H1 (cell line): ENCODE results near the gene CIBAR2. TPM values are rescaled to one million over a fixed set of nuclear protein-coding genes. Genes with fewer than 3 reads are reported as not detected.

ENCODE experiments used
- CTCF ChIA-PET: fragments of 300-600 bp; sonication (Branson Sonifier 250); formaldehyde crosslinking; loops from one replicate; lab custom pipeline; 2021; ENCODE audit not compliant: partially characterized antibody; lab: Charles Lee
- POLR2A ChIA-PET: fragments of 300-600 bp; sonication (Branson Sonifier 250); formaldehyde crosslinking; loops from one replicate; lab custom pipeline; 2021; ENCODE audit warnings: inconsistent platforms; ENCODE audit not compliant: partially characterized antibody; lab: Charles Lee
- DNase-seq, 2 experiments: peaks; one replicate each; pipeline versions ENCODE4 v3.0.0 to v3.0.0-alpha.2; 2010 to 2022; ENCODE audit warnings: low spot score in 2 of 2, low read depth in 1 of 2, mixed read lengths in 1 of 2
- FAIRE-seq: peaks from 2 replicates; lab custom pipeline; 2011; peaks lifted over from hg19 to GRCh38; lab: Jason Lieb, UNC
- H2AFZ ChIP-seq: 2 replicates; pipeline ENCODE4 v1.8.1; 2012; ENCODE audit warnings: low read length, inconsistent platforms
- H2AK5ac ChIP-seq: 2 replicates; pipeline ENCODE4 v1.6.1; 2013; ENCODE audit warnings: low read depth, low read length
- H2BK120ac ChIP-seq: replicated peaks from 2 replicates; pipeline ENCODE3; 2013; ENCODE audit warnings: low read depth, low read length, inconsistent platforms
- H2BK12ac ChIP-seq: 2 replicates; pipeline ENCODE4 v1.6.1; 2013; ENCODE audit warnings: low read depth, low read length
- H2BK15ac ChIP-seq: 2 replicates; pipeline ENCODE4 v1.6.1; 2013; ENCODE audit warnings: low read length
- H2BK20ac ChIP-seq: 2 replicates; pipeline ENCODE4 v1.6.1; 2013; ENCODE audit warnings: low read length
- H2BK5ac ChIP-seq: 2 replicates; pipeline ENCODE4 v1.6.1; 2013; ENCODE audit warnings: low read depth, low read length
- H3K14ac ChIP-seq: 2 replicates; pipeline ENCODE4 v1.6.1; 2013; ENCODE audit warnings: inconsistent platforms; ENCODE audit not compliant: insufficient read length
- H3K18ac ChIP-seq: 2 replicates; pipeline ENCODE4 v1.6.1; 2013; ENCODE audit warnings: low read length; ENCODE audit errors: extremely low read depth
- H3K23ac ChIP-seq: 2 replicates; pipeline ENCODE4 v1.6.1; 2013; ENCODE audit warnings: inconsistent platforms; ENCODE audit not compliant: insufficient read length
- H3K23me2 ChIP-seq: 2 replicates; pipeline ENCODE4 v1.6.1; 2013; ENCODE audit warnings: low read depth, low read length
- H3K27ac ChIP-seq: 2 replicates; pipeline ENCODE4 v1.6.1; 2011; ENCODE audit warnings: low read depth, low read length, inconsistent platforms
- H3K27me3 ChIP-seq, 4 experiments: replicated peaks in 1 of 4; 1 replicate in 1 of 4; 2 replicates in 3 of 4; pipeline versions ENCODE4 v1.6.1 to v1.8.1; 2011 to 2013; ENCODE audit warnings: low read length in 3 of 4, mild to moderate bottlenecking in 3 of 4, inconsistent platforms in 2 of 4, mixed read lengths in 2 of 4, moderate library complexity in 1 of 4; ENCODE audit not compliant: control insufficient read depth in 3 of 4, insufficient read depth in 3 of 4; ENCODE audit errors: extremely low read depth in 1 of 4
- H3K36me3 ChIP-seq, 4 experiments: 2 replicates each; pipeline versions ENCODE4 v1.6.1 to v1.8.1; 2011 to 2013; ENCODE audit warnings: mild to moderate bottlenecking in 4 of 4, low read length in 3 of 4, moderate library complexity in 2 of 4, control low read depth in 1 of 4, inconsistent platforms in 1 of 4; ENCODE audit not compliant: insufficient read depth in 4 of 4, control insufficient read depth in 2 of 4
- H3K4ac ChIP-seq: replicated peaks from 2 replicates; pipeline ENCODE3; 2013; ENCODE audit warnings: low read length, low read depth, mixed read lengths, inconsistent platforms; ENCODE audit not compliant: insufficient read length
- H3K4me1 ChIP-seq, 4 experiments: replicated peaks in 1 of 4; 1 replicate in 1 of 4; 2 replicates in 3 of 4; pipeline versions ENCODE4 v1.6.1 to v1.8.1; 2011 to 2013; ENCODE audit warnings: low read length in 3 of 4, inconsistent platforms in 2 of 4, mixed read lengths in 1 of 4; ENCODE audit not compliant: insufficient read depth in 4 of 4, control insufficient read depth in 3 of 4
- H3K4me2 ChIP-seq, 2 experiments: 2 replicates each; pipeline versions ENCODE4 v1.6.1 to v1.8.1; 2011 to 2013; ENCODE audit warnings: low read depth in 2 of 2, low read length in 2 of 2, control low read depth in 1 of 2, inconsistent platforms in 1 of 2, mild to moderate bottlenecking in 1 of 2; ENCODE audit not compliant: insufficient read depth in 1 of 2
- H3K4me3 ChIP-seq, 4 experiments: fragments of 200-600, 300-600 bp in 1 of 4; sonication (generic), shearing (Covaris generic), sonication (Bioruptor Twin) in 1 of 4; 2 replicates each; pipeline versions ENCODE4 v1.5.1 to v1.8.1; 2011 to 2016; ENCODE audit warnings: low read length in 4 of 4, low read depth in 3 of 4, control low read depth in 2 of 4, inconsistent platforms in 2 of 4, mild to moderate bottlenecking in 2 of 4, mixed read lengths in 1 of 4, moderate library complexity in 1 of 4; ENCODE audit not compliant: insufficient read depth in 2 of 4; ENCODE audit errors: extremely low read depth in 1 of 4
- H3K56ac ChIP-seq: replicated peaks from 2 replicates; pipeline ENCODE3; 2013; ENCODE audit warnings: low read depth, mild to moderate bottlenecking, mixed read lengths, low read length, inconsistent platforms; ENCODE audit not compliant: insufficient read length
- H3K79me1 ChIP-seq: 2 replicates; pipeline ENCODE4 v1.6.1; 2013; ENCODE audit warnings: low read depth, low read length, control low read depth
- H3K79me2 ChIP-seq, 2 experiments: 2 replicates each; pipeline versions ENCODE4 v1.6.1 to v1.8.1; 2012 to 2013; ENCODE audit warnings: low read length in 2 of 2, mild to moderate bottlenecking in 2 of 2, inconsistent platforms in 1 of 2; ENCODE audit not compliant: insufficient read depth in 2 of 2, control insufficient read depth in 1 of 2
- H3K9ac ChIP-seq, 4 experiments: replicated peaks in 1 of 4; 1 replicate in 1 of 4; 2 replicates in 3 of 4; pipeline versions ENCODE4 v1.6.1 to v1.8.1; 2011 to 2013; ENCODE audit warnings: low read depth in 3 of 4, low read length in 3 of 4, control low read depth in 2 of 4, mild to moderate bottlenecking in 2 of 4, moderate library complexity in 2 of 4, inconsistent platforms in 1 of 4; ENCODE audit errors: extremely low read depth in 1 of 4
- H3K9me3 ChIP-seq, 2 experiments: 2 replicates each; pipeline versions ENCODE4 v1.6.1 to v1.8.1; 2012 to 2013; ENCODE audit warnings: mild to moderate bottlenecking in 2 of 2, moderate library complexity in 2 of 2, control low read depth in 1 of 2, inconsistent platforms in 1 of 2, low read depth in 1 of 2, low read length in 1 of 2, mixed read lengths in 1 of 2; ENCODE audit not compliant: insufficient read depth in 2 of 2
- H4K20me1 ChIP-seq, 2 experiments: replicated peaks in 1 of 2; 2 replicates each; pipeline versions ENCODE3 to v1.8.1; 2011 to 2013; ENCODE audit warnings: inconsistent platforms in 2 of 2, low read length in 2 of 2, mild to moderate bottlenecking in 1 of 2; ENCODE audit not compliant: insufficient read depth in 2 of 2, control insufficient read depth in 1 of 2
- H4K5ac ChIP-seq: 2 replicates; pipeline ENCODE4 v1.6.1; 2013; ENCODE audit warnings: low read length, low read depth, mixed read lengths, inconsistent platforms; ENCODE audit not compliant: insufficient read length
- H4K8ac ChIP-seq: 2 replicates; pipeline ENCODE4 v1.8.0; 2013; ENCODE audit warnings: mild to moderate bottlenecking, moderate library complexity, low read length, inconsistent platforms; ENCODE audit not compliant: insufficient read depth; ENCODE audit errors: extremely low read depth
- H4K91ac ChIP-seq: replicated peaks from 2 replicates; pipeline ENCODE3; 2013; ENCODE audit warnings: low read length, mixed read lengths, inconsistent platforms; ENCODE audit not compliant: insufficient read length
- ATF3 ChIP-seq: IDR thresholded peaks from 2 replicates; pipeline ENCODE4 v1.6.1; 2011; ENCODE audit warnings: low read depth, mild to moderate bottlenecking, low read length; ENCODE audit not compliant: insufficient read depth
- E2F6 ChIP-seq: IDR thresholded peaks from 2 replicates; pipeline ENCODE4 v1.6.1; 2012; ENCODE audit warnings: inconsistent platforms
- EP300 ChIP-seq, 2 experiments: IDR thresholded peaks; 1 replicate in 1 of 2; 2 replicates in 1 of 2; pipeline ENCODE4 v1.6.1; 2011 to 2012; ENCODE audit warnings: low read depth in 2 of 2, low read length in 2 of 2, mild to moderate bottlenecking in 2 of 2, borderline replicate concordance in 1 of 2, inconsistent platforms in 1 of 2, moderate library complexity in 1 of 2
- RAD21 ChIP-seq, 2 experiments: IDR thresholded peaks in 1 of 2; conservative IDR thresholded peaks in 1 of 2; 2 replicates each; pipeline ENCODE4 v1.6.1; 2011; ENCODE audit warnings: low read depth in 2 of 2, low read length in 2 of 2, improper control_type of control experiment in 1 of 2, inconsistent platforms in 1 of 2, mild to moderate bottlenecking in 1 of 2, moderate library complexity in 1 of 2
- SIN3A ChIP-seq, 2 experiments: IDR thresholded peaks in 1 of 2; conservative IDR thresholded peaks in 1 of 2; 2 replicates each; pipeline ENCODE4 v1.6.1; 2011 to 2012; ENCODE audit warnings: low read length in 2 of 2, improper control_type of control experiment in 1 of 2, low read depth in 1 of 2, mild to moderate bottlenecking in 1 of 2
- SRF ChIP-seq: IDR thresholded peaks from 2 replicates; pipeline ENCODE4 v1.6.1; 2011; ENCODE audit warnings: mild to moderate bottlenecking, low read depth, low read length, moderate library complexity
- USF2 ChIP-seq: IDR thresholded peaks from 2 replicates; pipeline ENCODE4 v1.6.1; 2011; ENCODE audit warnings: low read length, improper control_type of control experiment
- WGBS, 2 experiments: shearing (Covaris generic) in 1 of 2; methylation state at CpG; one replicate each; pipeline versions ENCODE4 v1.1.6 to v1.1.7; 2013 to 2015; ENCODE audit warnings: low lambda C conversion rate in 2 of 2, mixed read lengths in 2 of 2, inconsistent platforms in 1 of 2, low coverage in 1 of 2, missing lambda C conversion rate in 1 of 2; ENCODE audit not compliant: insufficient replicate concordance in 2 of 2, insufficient coverage in 1 of 2, insufficient read length in 1 of 2; ENCODE audit errors: extremely low coverage in 1 of 2, missing lambda C conversion rate in 1 of 2; 5-methylcytosine and 5-hydroxymethylcytosine counted together
- polyA plus RNA-seq, 7 experiments: library from polyadenylated mRNA; depleted of rRNA in 3 of 7; stranded (reverse) in 5 of 7; unstranded in 2 of 7; fragments of >200 nt in 5 of 7; fragments of 200-250 nt in 2 of 7; gene quantifications; 1 replicate in 5 of 7; 2 replicates in 1 of 7; 4 replicates in 1 of 7; pipeline versions ENCODE4 v1.2.1 to v1.2.3, GENCODE V29; 2011 to 2013; ENCODE audit warnings: missing spikeins in 2 of 7, mixed read lengths in 2 of 7
- total RNA-seq: library from RNA; stranded (reverse); fragmentation: NEBNext Ultra II Directional; extraction: Animal tissue kit (Norgen Biotek cat#: 25700); gene quantifications from 2 replicates; pipeline ENCODE4 v1.2.1, GENCODE V29; 2021

CIBAR2 gene
- total and polyA plus RNA-seq, 2 of the 8 experiments (the other 6 are each of a cell fraction or from before 2014, with no cell fraction given), result 0.18 TPM; not detected in 1

DNA sequence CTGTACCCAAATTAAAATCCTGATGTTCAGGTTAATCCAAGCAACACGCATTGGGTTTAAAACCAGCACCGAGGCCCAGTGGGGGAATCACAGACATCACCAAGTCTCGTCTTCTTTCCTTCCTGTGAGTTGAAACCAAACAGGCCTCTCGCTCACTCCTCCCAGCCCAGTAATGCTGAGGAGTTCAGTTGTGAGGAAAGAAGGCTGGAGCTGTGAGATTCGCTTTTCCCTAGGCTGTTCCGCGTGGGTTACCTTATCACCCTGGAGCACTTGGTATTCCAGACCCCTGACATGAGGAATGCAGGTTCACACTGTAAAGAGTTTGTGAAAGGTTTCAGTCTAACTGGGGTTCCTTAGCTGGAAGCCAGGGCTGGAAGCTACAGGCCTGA is 20.8 kb downstream of the CIBAR2 start:
- peaks cover 0 to 4% (median 2%) of the 10 kb centered on the region in 4 experiments; a peak in 4 of 7 replicates for H3K27me3 ChIP-seq
- no peak overlapping the region for H2BK20ac ChIP-seq
- H3K4me1 ChIP-seq, result peaks cover 0 to 2% (median under 1%) of the 10 kb centered on the region in 4 experiments; a peak in 3 of 7 replicates
- no peak overlapping the region for H2BK120ac ChIP-seq
- H3K79me1 ChIP-seq, result no peaks in the 10 kb centered on the region
- no peak for TF ChIP-seq EP300 (IDR thresholded peaks at IDR 0.05; ENCODE audit: borderline replicate concordance in 1 of 2, low read depth in 2 of 2, low read length in 2 of 2)
- TF ChIP-seq E2F6, result no peak
- TF ChIP-seq SRF, result no peak
- TF ChIP-seq ATF3, result no peak
- no peak for TF ChIP-seq USF2
- no peak for TF ChIP-seq RAD21 (IDR thresholded peaks at IDR 0.05 in 1 of 2, conservative IDR thresholded peaks at IDR 0.05 in 1 of 2; ENCODE audit: low read depth in 2 of 2, low read length in 2 of 2)
- TF ChIP-seq SIN3A (conservative IDR thresholded peaks at IDR 0.05 in 1 of 2, IDR thresholded peaks at IDR 0.05 in 1 of 2; ENCODE audit: low read depth in 1 of 2, low read length in 2 of 2), result no peak
- H3K56ac ChIP-seq, result no peak overlapping the region
- H3K4me2 ChIP-seq, result no peak overlapping the region
- no peak overlapping the region for H2AK5ac ChIP-seq
- H3K27ac ChIP-seq, result no peak overlapping the region
- H2AFZ ChIP-seq, result no peak overlapping the region
- no peaks in the 10 kb centered on the region for H3K79me2 ChIP-seq
- no peak overlapping the region for H4K8ac ChIP-seq
- no peaks in the 10 kb centered on the region for H3K36me3 ChIP-seq
- H3K4me3 ChIP-seq, result no peak overlapping the region
- POLR2A ChIA-PET, result no interaction called here
- H3K4ac ChIP-seq, result no peak overlapping the region
- H2BK5ac ChIP-seq, result no peak overlapping the region
- no peak overlapping the region for H4K91ac ChIP-seq
- 91% methylated on average over 7 of the region's 7 CpGs; no CpG with 5 or more reads in 1 of the 2 experiments for whole genome bisulfite sequencing, 2 experiments
- peaks cover 0 to 2% of the 10 kb centered on the region in 2 experiments for H4K20me1 ChIP-seq
- CTCF ChIA-PET, result interaction anchor here (0.6 to 2.9 kb wide), 6 partner anchors 8 to 769 kb away, joined by 3 to 9 read pairs (median 3); no protein-coding TSS in a partner anchor
- no peak overlapping the region for H2BK15ac ChIP-seq
- no peak overlapping the region for H4K5ac ChIP-seq
- no peak overlapping the region for H3K14ac ChIP-seq
- no peaks in the 10 kb centered on the region for H3K9me3 ChIP-seq
- no peak overlapping the region for H3K23ac ChIP-seq
- DNase-seq (no peak), FAIRE-seq (no peak)
- H3K18ac ChIP-seq, result no peak overlapping the region
- H3K23me2 ChIP-seq, result no peaks in the 10 kb centered on the region
- H3K9ac ChIP-seq, result no peak overlapping the region
- no peak overlapping the region for H2BK12ac ChIP-seq
